Measurements from ENCODE around the gene LRRC15.

- TF ChIP-seq CTCF (conservative IDR thresholded peaks at IDR 0.05; ENCODE audit: low read length) (no peak), EZH2phosphoT487 (IDR thresholded peaks at IDR 0.05; ENCODE audit: borderline replicate concordance, low read depth, low read length) (no peak)
Measured at GRCh38 chr3:194364652-194365434, 4.7 kb downstream of the LRRC15 start.
